OCI-LY1 (cell line): ENCODE measurements around the gene LCORL.

Source experiments
- CTCF ChIP-seq: fragments of 200-600 bp; sonication (generic), shearing (Covaris generic); IDR thresholded peaks from 2 replicates; pipeline ENCODE4 v1.5.1; 2017; ENCODE audit warnings: mild to moderate bottlenecking, antibody characterized with exemption, low read length, moderate library complexity, mixed read lengths
- EZH2 ChIP-seq: fragments of 200-600 bp; sonication (generic), shearing (Covaris generic); IDR thresholded peaks from 2 replicates; pipeline ENCODE4 v1.8.0; 2017; ENCODE audit warnings: borderline replicate concordance, mixed run types, mild to moderate bottlenecking, antibody characterized with exemption, low read length, moderate library complexity, mixed read lengths

DNA sequence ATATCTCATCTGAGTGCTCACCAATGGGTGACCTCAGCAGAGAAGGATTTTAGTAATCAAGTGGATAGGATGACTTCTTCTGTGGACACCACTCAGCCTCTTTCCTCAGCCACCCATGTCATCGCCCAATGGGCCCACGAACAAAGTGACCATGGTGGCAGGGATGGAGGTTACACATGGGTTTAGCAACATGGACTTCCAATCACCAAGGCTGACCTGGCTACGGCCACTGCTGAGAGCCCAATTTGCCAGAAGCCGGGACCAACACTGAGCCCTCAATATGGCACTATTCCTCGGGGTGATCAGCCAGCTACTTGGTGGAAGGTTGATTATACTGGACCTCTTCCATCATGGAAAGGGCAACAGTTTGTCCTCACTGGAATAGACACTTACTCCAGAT lies 97.4 kb downstream of the LCORL start:
- no peak for TF ChIP-seq CTCF
- TF ChIP-seq EZH2: no peak
